OCI-LY7 (cell line): ENCODE measurements around the gene SERPIND1.

Experiments used
- EZH2phosphoT487 ChIP-seq: fragments of 200-600 bp; sonication (generic); IDR thresholded peaks from 2 replicates; pipeline ENCODE4 v1.6.1; 2018; ENCODE audit warnings: low read depth, borderline replicate concordance, mild to moderate bottlenecking, mixed run types, antibody characterized with exemption, low read length, moderate library complexity, mixed read lengths
- TF ChIP-seq, protein P1 (sequence below): fragments of 200-600 bp; sonication (generic); conservative IDR thresholded peaks from 2 replicates; pipeline ENCODE4 v1.5.1; 2014; ENCODE audit warnings: mild to moderate bottlenecking, antibody characterized with exemption, low read length, moderate library complexity, mixed read lengths

GRCh38 chr22:20760084-20760483 lies 13.8 kb upstream of the SERPIND1 start:
- TF ChIP-seq, protein P1, sequence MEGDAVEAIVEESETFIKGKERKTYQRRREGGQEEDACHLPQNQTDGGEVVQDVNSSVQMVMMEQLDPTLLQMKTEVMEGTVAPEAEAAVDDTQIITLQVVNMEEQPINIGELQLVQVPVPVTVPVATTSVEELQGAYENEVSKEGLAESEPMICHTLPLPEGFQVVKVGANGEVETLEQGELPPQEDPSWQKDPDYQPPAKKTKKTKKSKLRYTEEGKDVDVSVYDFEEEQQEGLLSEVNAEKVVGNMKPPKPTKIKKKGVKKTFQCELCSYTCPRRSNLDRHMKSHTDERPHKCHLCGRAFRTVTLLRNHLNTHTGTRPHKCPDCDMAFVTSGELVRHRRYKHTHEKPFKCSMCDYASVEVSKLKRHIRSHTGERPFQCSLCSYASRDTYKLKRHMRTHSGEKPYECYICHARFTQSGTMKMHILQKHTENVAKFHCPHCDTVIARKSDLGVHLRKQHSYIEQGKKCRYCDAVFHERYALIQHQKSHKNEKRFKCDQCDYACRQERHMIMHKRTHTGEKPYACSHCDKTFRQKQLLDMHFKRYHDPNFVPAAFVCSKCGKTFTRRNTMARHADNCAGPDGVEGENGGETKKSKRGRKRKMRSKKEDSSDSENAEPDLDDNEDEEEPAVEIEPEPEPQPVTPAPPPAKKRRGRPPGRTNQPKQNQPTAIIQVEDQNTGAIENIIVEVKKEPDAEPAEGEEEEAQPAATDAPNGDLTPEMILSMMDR, result no peak
- no peak for TF ChIP-seq EZH2phosphoT487
